NB4 (cell line): ENCODE data around the gene RESP18.

ENCODE experiments used
- DNase-seq: peaks from one replicate; pipeline ENCODE4 v3.0.0; 2010; ENCODE audit warnings: low read depth
- H3K4me3 ChIP-seq: one replicate; pipeline ENCODE4 v1.5.1; 2011; ENCODE audit warnings: mild to moderate bottlenecking, low read depth, low read length, moderate library complexity
- CTCF ChIP-seq: IDR thresholded peaks from one replicate; pipeline ENCODE4 v1.5.1; 2012; ENCODE audit warnings: low read depth, low read length
- MAX ChIP-seq: IDR thresholded peaks from 2 replicates; pipeline ENCODE4 v1.6.1; 2011; ENCODE audit warnings: low read depth, low read length
- MYC ChIP-seq: IDR thresholded peaks from 2 replicates; pipeline ENCODE4 v1.6.1; 2011; ENCODE audit warnings: low read depth, low read length
- POLR2A ChIP-seq: IDR thresholded peaks from 2 replicates; pipeline ENCODE4 v1.6.1; 2011; ENCODE audit warnings: mild to moderate bottlenecking; ENCODE audit not compliant: insufficient read length; ENCODE audit errors: extremely low read depth

The RESP18 gene

GRCh38 chr2:219296631-219297391 lies 35.7 kb downstream of the RESP18 start:
- TF ChIP-seq POLR2A (no peak), MYC (no peak), MAX (no peak), CTCF (no peak)
- no peak overlapping the region for H3K4me3 ChIP-seq

GRCh38 chr2:219296142-219296541 lies 36.4 kb downstream of the RESP18 start:
- TF ChIP-seq CTCF (no peak), MYC (no peak)
- DNase-seq = no peak
- H3K4me3 ChIP-seq = no peak overlapping the region

More at GRCh38 chr2:219296631-219297391, 35.7 kb downstream of the RESP18 start:
- DNase-seq = no peak

- DNase-seq = peak; percentile 89
- peak overlapping the region; percentile 30 for H3K4me3 ChIP-seq
- TF ChIP-seq MYC = peak; percentile 97
- peak; percentile 84 for TF ChIP-seq CTCF
- TF ChIP-seq MAX = peak; percentile 93
- peak; percentile 53 for TF ChIP-seq POLR2A
These were observed 37.9 kb downstream of the RESP18 start for GRCh38 chr2:219294356-219295351.

- no peak for TF ChIP-seq MAX
- TF ChIP-seq MYC = no peak
- TF ChIP-seq CTCF = no peak
- TF ChIP-seq POLR2A = no peak
These were observed 38.8 kb downstream of the RESP18 start for GRCh38 chr2:219293736-219294231.

GRCh38 chr2:219292616-219293015 lies 39.9 kb downstream of the RESP18 start:
- TF ChIP-seq MAX (no peak), CTCF (no peak), POLR2A (no peak), MYC (no peak)
- no peak overlapping the region for H3K4me3 ChIP-seq
- no peak for DNase-seq

More at GRCh38 chr2:219293736-219294231, 38.8 kb downstream of the RESP18 start:
- DNase-seq = no peak
- no peak overlapping the region for H3K4me3 ChIP-seq
